Measurements from ENCODE around the gene PHF19.

- no peak for TF ChIP-seq CTCF (IDR thresholded peaks at IDR 0.05)
- TF ChIP-seq POLR2A (IDR thresholded peaks at IDR 0.05): no peak
- no peak for TF ChIP-seq EP300 (IDR thresholded peaks at IDR 0.05; ENCODE audit: low read depth)
- no peak for TF ChIP-seq POLR2AphosphoS5 (IDR thresholded peaks at IDR 0.05)
These were observed 30.1 kb downstream of the PHF19 start for GRCh38 chr9:120846906-120847305.
